Epithelial cell of esophagus (primary cell): ENCODE results near the gene ILKAP.

Experiments used
- DNase-seq: peaks from one replicate; pipeline ENCODE4 v3.0.0; 2010; ENCODE audit warnings: low read depth
- H3K4me3 ChIP-seq: 2 replicates; pipeline ENCODE4 v1.5.1; 2011; ENCODE audit warnings: mild to moderate bottlenecking, low read length, control low read depth
- CTCF ChIP-seq: IDR thresholded peaks from 2 replicates; pipeline ENCODE4 v1.5.1; 2011; ENCODE audit warnings: low read depth, mild to moderate bottlenecking, low read length, control low read depth, inconsistent platforms; ENCODE audit not compliant: insufficient read depth; ENCODE audit errors: missing control alignments

ILKAP gene

GRCh38 chr2:238132463-238133450, 70.7 kb downstream of the ILKAP start:
- TF ChIP-seq CTCF, result no peak
- DNase-seq, result no peak
- H3K4me3 ChIP-seq, result no peak overlapping the region

DNA sequence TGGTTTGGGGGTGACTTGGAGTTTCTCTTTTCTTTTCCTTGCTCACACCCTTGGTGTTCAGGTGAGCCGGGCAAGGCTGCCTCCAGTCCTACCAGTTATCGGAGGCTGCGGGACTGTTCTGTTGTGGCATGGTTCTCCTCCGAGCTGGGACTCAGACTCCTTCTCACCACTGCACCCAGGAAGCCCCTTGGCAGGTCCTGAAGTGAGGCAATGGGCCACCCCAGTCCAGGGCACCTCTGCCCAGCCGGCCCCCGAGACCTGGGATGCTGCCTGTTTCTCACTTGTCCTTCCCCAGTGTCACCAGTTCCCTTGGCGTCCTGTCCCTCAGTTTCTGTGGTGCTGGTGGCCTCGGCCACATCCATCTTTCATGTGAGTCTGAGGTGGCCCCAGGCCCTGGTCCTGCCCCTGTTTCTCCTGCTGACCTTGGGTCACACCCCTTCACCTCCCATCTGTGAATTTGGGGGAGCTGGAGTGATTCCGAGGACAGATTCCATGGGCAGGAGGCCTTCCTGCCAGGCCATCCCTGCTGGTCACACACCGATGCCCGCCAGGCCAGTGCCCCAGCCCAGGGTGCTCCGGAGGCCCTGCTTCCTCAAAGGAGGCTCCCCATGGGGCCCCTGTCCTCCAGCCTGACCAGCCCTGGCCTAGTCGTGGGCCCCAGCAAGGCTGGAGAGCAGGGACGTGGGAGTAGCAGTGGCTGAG, 71.6 kb downstream of the ILKAP start:
- no peak for DNase-seq
- no peak for TF ChIP-seq CTCF
- H3K4me3 ChIP-seq, result no peak overlapping the region

DNA sequence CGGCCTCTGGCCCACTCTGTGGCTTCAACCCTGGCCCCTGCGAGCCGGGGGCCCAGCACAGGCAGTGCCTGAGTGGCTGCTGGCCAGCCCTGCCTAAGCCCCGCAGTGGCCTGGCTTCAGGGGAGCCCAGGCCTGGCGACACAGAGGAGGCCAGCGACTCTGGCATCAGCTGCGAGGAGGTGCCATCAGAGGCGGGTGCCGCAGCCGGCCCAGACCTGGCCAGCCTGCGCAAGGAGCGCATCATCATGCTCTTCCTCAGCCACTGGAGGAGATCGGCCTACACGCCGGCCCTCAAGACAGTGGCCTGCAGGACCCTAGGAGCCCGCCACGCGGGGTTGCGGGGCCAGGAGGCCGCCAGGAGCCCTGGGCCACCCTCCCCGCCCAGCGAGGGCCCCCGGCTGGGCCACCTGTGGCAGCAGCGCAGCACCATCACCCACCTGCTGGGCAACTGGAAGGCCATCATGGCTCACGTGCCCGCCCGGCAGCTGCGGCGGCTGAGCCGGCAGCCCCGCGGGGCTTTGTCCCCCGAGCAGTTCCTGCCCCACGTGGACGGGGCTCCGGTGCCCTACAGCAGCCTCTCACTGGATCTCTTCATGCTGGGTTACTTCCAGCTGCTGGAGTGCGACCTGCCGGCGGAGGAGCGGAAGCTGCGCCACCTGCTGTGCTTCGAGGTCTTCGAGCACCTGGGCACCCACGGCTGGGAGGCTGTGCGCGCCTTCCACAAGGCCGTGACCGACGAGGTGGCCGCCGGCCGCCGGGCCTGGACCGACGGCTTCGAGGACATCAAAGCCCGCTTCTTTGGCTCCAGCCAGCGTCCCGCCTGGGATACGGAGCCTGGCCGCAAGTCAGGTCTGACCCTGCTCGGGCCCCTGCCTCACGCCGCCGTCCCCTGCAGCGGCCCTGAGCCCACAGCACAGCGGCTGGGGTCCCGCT, 72.5 kb downstream of the ILKAP start:
- DNase-seq, result no peak
- H3K4me3 ChIP-seq, result no peak overlapping the region
- TF ChIP-seq CTCF, result no peak

- DNase-seq, result no peak
- no peak overlapping the region for H3K4me3 ChIP-seq
- no peak for TF ChIP-seq CTCF
Measured at GRCh38 chr2:238130111-238130695, 73.3 kb downstream of the ILKAP start.

DNA sequence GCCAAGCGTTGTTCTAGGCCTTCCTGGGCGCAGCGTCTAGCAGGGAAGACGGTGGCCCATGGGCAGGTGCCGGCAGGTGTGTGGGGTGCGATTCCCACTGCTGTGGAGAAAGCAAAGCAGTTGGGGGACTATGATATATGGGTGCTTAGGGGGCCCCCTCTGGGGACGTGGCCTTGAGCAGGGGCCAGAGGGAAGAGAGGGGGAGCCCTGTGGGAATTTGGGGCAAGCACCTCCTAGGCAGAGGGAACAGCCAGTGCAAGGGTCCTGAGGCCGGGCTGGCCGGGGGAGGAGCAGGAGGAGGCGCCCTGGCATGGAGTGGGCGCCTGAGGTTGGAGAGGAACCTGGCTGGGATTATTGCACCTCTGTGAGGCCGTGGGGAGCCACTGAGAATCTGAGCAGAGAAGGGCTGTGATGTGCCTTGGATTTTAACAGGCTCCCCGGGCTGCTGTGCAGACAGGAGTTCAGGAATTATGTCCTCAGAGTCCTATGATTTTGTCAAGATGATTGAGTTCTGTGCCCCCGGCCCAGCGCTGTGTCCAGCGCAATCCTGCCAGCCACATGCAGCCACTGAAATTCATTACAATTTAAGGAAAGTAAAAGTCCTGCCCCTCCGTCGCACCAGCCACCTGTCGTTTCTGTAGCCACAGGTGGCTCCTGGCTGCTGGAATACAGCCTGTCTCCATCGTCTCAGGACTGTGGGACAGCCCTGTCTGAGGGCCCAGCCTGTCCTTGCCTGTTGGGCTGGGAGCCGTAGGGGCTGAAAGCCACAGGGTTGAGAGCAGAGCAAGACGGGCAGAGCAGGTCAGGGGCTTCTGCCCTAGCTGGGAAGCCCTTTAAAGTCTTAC, 74.1 kb downstream of the ILKAP start:
- TF ChIP-seq CTCF, result no peak
- no peak for DNase-seq
- no peak overlapping the region for H3K4me3 ChIP-seq

GRCh38 chr2:238128534-238129001, 74.9 kb downstream of the ILKAP start:
- TF ChIP-seq CTCF, result no peak
- no peak overlapping the region for H3K4me3 ChIP-seq
- DNase-seq, result no peak
